ENCODE data around the gene POLR2E.
A peak's percentile ranks its signal among the peaks of the same experiment; 100 is the strongest.

Gene POLR2E

GRCh38 chr19:1050989-1051788 lies 44.0 kb downstream of the POLR2E start:
- peak overlapping the region; percentile 98 for H3K27ac Mint-ChIP-seq
- H3K4me1 Mint-ChIP-seq, result peaks cover 10% of the 10 kb centered on the region
- no peak for TF ChIP-seq CTCF (IDR thresholded peaks at IDR 0.05)
- no peaks in the 10 kb centered on the region for H3K36me3 Mint-ChIP-seq (ENCODE audit: low read depth)
- H3K9me3 Mint-ChIP-seq, result no peaks in the 10 kb centered on the region
- no peak for DNase-seq
- H3K4me3 Mint-ChIP-seq, result no peak overlapping the region
- H3K27me3 Mint-ChIP-seq (ENCODE audit: low read depth, poor library complexity), result no peaks in the 10 kb centered on the region

GRCh38 chr19:1049800-1050199 lies 45.4 kb downstream of the POLR2E start:
- DNase-seq, result no peak
- Mint-ChIP-seq H3K4me1 (peaks cover 14% of the 10 kb centered on the region), H3K27ac (peak overlapping the region; percentile 32), H3K9me3 (no peaks in the 10 kb centered on the region), H3K36me3 (ENCODE audit: low read depth) (no peaks in the 10 kb centered on the region), H3K4me3 (no peak overlapping the region), H3K27me3 (ENCODE audit: low read depth, poor library complexity) (no peaks in the 10 kb centered on the region)
- TF ChIP-seq CTCF (IDR thresholded peaks at IDR 0.05), result no peak

- H3K4me3 Mint-ChIP-seq, result no peak overlapping the region
Observed at GRCh38 chr19:1049106-1049505, 46.1 kb downstream of the POLR2E start.

GRCh38 chr19:1047696-1048147 lies 47.5 kb downstream of the POLR2E start:
- H3K27me3 Mint-ChIP-seq (ENCODE audit: low read depth, poor library complexity), result peaks cover 3% of the 10 kb centered on the region
- H3K36me3 Mint-ChIP-seq (ENCODE audit: low read depth), result no peaks in the 10 kb centered on the region
- H3K9me3 Mint-ChIP-seq, result no peaks in the 10 kb centered on the region
- H3K4me1 Mint-ChIP-seq, result peaks cover 13% of the 10 kb centered on the region
- H3K4me3 Mint-ChIP-seq, result no peak overlapping the region
- TF ChIP-seq CTCF (IDR thresholded peaks at IDR 0.05), result no peak
- H3K27ac Mint-ChIP-seq, result no peak overlapping the region
- no peak for DNase-seq

More at GRCh38 chr19:1049106-1049505, 46.1 kb downstream of the POLR2E start:
- DNase-seq, result no peak
- no peaks in the 10 kb centered on the region for H3K9me3 Mint-ChIP-seq
- H3K36me3 Mint-ChIP-seq (ENCODE audit: low read depth), result no peaks in the 10 kb centered on the region
- no peak for TF ChIP-seq CTCF (IDR thresholded peaks at IDR 0.05)
- H3K4me1 Mint-ChIP-seq, result peaks cover 14% of the 10 kb centered on the region
- no peaks in the 10 kb centered on the region for H3K27me3 Mint-ChIP-seq (ENCODE audit: low read depth, poor library complexity)
- no peak overlapping the region for H3K27ac Mint-ChIP-seq

- no peaks in the 10 kb centered on the region for H3K9me3 Mint-ChIP-seq
- peaks cover 10% of the 10 kb centered on the region for H3K4me1 Mint-ChIP-seq
- no peaks in the 10 kb centered on the region for H3K36me3 Mint-ChIP-seq (ENCODE audit: low read depth)
- H3K27ac Mint-ChIP-seq, result no peak overlapping the region
- TF ChIP-seq CTCF (IDR thresholded peaks at IDR 0.05), result no peak
- DNase-seq, result no peak
- peaks cover 3% of the 10 kb centered on the region for H3K27me3 Mint-ChIP-seq (ENCODE audit: low read depth, poor library complexity)
- no peak overlapping the region for H3K4me3 Mint-ChIP-seq
Observed at GRCh38 chr19:1046836-1047695, 48.1 kb downstream of the POLR2E start.

All from nephron progenitor cell (in vitro differentiated cells).